22Rv1 (cell line): ENCODE data around the gene TNS2.

Experiments used
- H3K27ac ChIP-seq: fragments of 450-650 bp; 2 replicates; pipeline ENCODE4 v1.5.1; 2017
- CTCF ChIP-seq: fragments of 450-650 bp; IDR thresholded peaks from 2 replicates; pipeline ENCODE4 v1.5.1; 2017; ENCODE audit warnings: mild to moderate bottlenecking
- ZFX ChIP-seq: fragments of 450-650 bp; IDR thresholded peaks from 2 replicates; pipeline ENCODE4 v1.6.1; 2017; ENCODE audit warnings: antibody characterized with exemption, borderline replicate concordance

TNS2 gene

GRCh38 chr12:53064613-53065436 lies 15.0 kb downstream of the TNS2 start:
- TF ChIP-seq ZFX (no peak), CTCF (no peak)
- no peak overlapping the region for H3K27ac ChIP-seq

- TF ChIP-seq ZFX (no peak), CTCF (no peak)
- H3K27ac ChIP-seq = no peak overlapping the region
These were observed 15.6 kb downstream of the TNS2 start for GRCh38 chr12:53065470-53065869.

- TF ChIP-seq CTCF = peak; percentile 97
- no peak for TF ChIP-seq ZFX
- no peak overlapping the region for H3K27ac ChIP-seq
These were observed 16.4 kb downstream of the TNS2 start for GRCh38 chr12:53065975-53066931.

- H3K27ac ChIP-seq = no peak overlapping the region
These were observed 17.5 kb downstream of the TNS2 start for GRCh38 chr12:53067074-53067992.

GRCh38 chr12:53067993-53068770 lies 18.3 kb downstream of the TNS2 start:
- no peak overlapping the region for H3K27ac ChIP-seq
- TF ChIP-seq CTCF (no peak), ZFX (no peak)

More at GRCh38 chr12:53067074-53067992, 17.5 kb downstream of the TNS2 start:
- no peak for TF ChIP-seq ZFX
- TF ChIP-seq CTCF = no peak

- H3K27ac ChIP-seq = no peak overlapping the region
- no peak for TF ChIP-seq ZFX
- TF ChIP-seq CTCF = no peak
These were observed 19.1 kb downstream of the TNS2 start for GRCh38 chr12:53068811-53069585.
